NT2/D1 (cell line): Measurements from ENCODE around the gene PRKD2.

Experiments used
- YY1 ChIP-seq: IDR thresholded peaks from 2 replicates; pipeline ENCODE4 v1.6.1; 2011; ENCODE audit not compliant: insufficient read length, insufficient read depth
- ZNF274 ChIP-seq: IDR thresholded peaks from 2 replicates; pipeline ENCODE4 v1.6.1; 2011; ENCODE audit warnings: mild to moderate bottlenecking, low read depth, low read length

GRCh38 chr19:46634656-46635218 lies 82.2 kb downstream of the PRKD2 start:
- TF ChIP-seq ZNF274: no peak
- no peak for TF ChIP-seq YY1
